HEK293 (cell line): ENCODE measurements around the gene FRMD8.

Source experiments
- CTCF ChIA-PET: fragments of 350-600 bp; formaldehyde crosslinking; extraction: SDS; loops from one replicate; lab custom pipeline; 2021; ENCODE audit warnings: antibody characterized with exemption; lab: Yijun Ruan, JAX
- POLR2A ChIA-PET: fragments of 300-600 bp; formaldehyde crosslinking; extraction: SDS; loops from one replicate; lab custom pipeline; 2020; ENCODE audit warnings: antibody characterized with exemption, inconsistent platforms; lab: Yijun Ruan, JAX
- H3K27ac ChIP-seq: fragments of 200-500 bp; sonication (Bioruptor generic); 2 replicates; pipeline ENCODE4 v1.5.1; 2014; ENCODE audit warnings: low read depth, low read length, control low read depth, inconsistent platforms; ENCODE audit errors: extremely low read depth
- H3K36me3 ChIP-seq, 2 experiments: fragments of 200-500 bp in 1 of 2; sonication (Bioruptor generic) in 1 of 2; 1 replicate in 1 of 2; 2 replicates in 1 of 2; pipeline ENCODE4 v1.5.1; 2014 to 2017; ENCODE audit warnings: inconsistent platforms in 2 of 2, low read length in 2 of 2; ENCODE audit not compliant: control insufficient read depth in 2 of 2, insufficient read depth in 1 of 2
- H3K4me1 ChIP-seq: fragments of 200-500 bp; sonication (Bioruptor generic); 2 replicates; pipeline ENCODE4 v1.5.1; 2014; ENCODE audit warnings: mild to moderate bottlenecking, low read length, inconsistent platforms; ENCODE audit not compliant: control insufficient read depth, insufficient read depth
- H3K4me3 ChIP-seq: 2 replicates; pipeline ENCODE4 v1.5.1; 2011; ENCODE audit warnings: low read depth, mild to moderate bottlenecking, control low read depth, low read length, moderate library complexity
- H3K9me3 ChIP-seq: fragments of 200-500 bp; sonication (Bioruptor generic); 2 replicates; pipeline ENCODE4 v1.5.1; 2014; ENCODE audit warnings: low read depth, low read length, inconsistent platforms; ENCODE audit not compliant: control insufficient read depth, insufficient read depth
- MEIS1 ChIP-seq: sonication (generic); formaldehyde crosslinking; IDR thresholded peaks from 2 replicates; pipeline ENCODE4 v1.8.1; 2022; ENCODE audit warnings: missing genetic modification reagents, mild to moderate bottlenecking, borderline replicate concordance
- PRDM10 ChIP-seq: fragments of 450-650 bp; formaldehyde crosslinking; IDR thresholded peaks from 2 replicates; pipeline ENCODE4 v1.5.1; 2016; ENCODE audit warnings: missing biosample characterization, missing genetic modification characterization
- SALL2 ChIP-seq: fragments of 450-650 bp; formaldehyde crosslinking; IDR thresholded peaks from 2 replicates; pipeline ENCODE4 v1.5.0; 2017; ENCODE audit warnings: missing biosample characterization, mild to moderate bottlenecking, missing genetic modification characterization, borderline replicate concordance
- SCRT1 ChIP-seq: fragments of 450-650 bp; formaldehyde crosslinking; IDR thresholded peaks from 2 replicates; pipeline ENCODE4 v1.5.1; 2016; ENCODE audit warnings: missing biosample characterization, missing genetic modification characterization, borderline replicate concordance
- SCRT2 ChIP-seq: fragments of 450-650 bp; formaldehyde crosslinking; IDR thresholded peaks from 2 replicates; pipeline ENCODE4 v1.5.1; 2016; ENCODE audit warnings: missing biosample characterization, missing genetic modification characterization
- ZNF184 ChIP-seq: fragments of 450-650 bp; IDR thresholded peaks from 2 replicates; pipeline ENCODE4 v1.5.1; 2018; ENCODE audit warnings: missing biosample characterization, mild to moderate bottlenecking, missing genetic modification characterization
- ZNF202 ChIP-seq: fragments of 450-650 bp; formaldehyde crosslinking; IDR thresholded peaks from 2 replicates; pipeline ENCODE4 v1.5.1; 2016; ENCODE audit warnings: missing biosample characterization, missing genetic modification characterization, borderline replicate concordance
- ZNF211 ChIP-seq: fragments of 450-650 bp; formaldehyde crosslinking; IDR thresholded peaks from 2 replicates; pipeline ENCODE4 v1.5.1; 2016; ENCODE audit warnings: low read depth, missing biosample characterization, missing genetic modification characterization
- ZNF214 ChIP-seq: fragments of 450-650 bp; formaldehyde crosslinking; IDR thresholded peaks from 2 replicates; pipeline ENCODE4 v1.5.1; 2017; ENCODE audit warnings: missing biosample characterization, mild to moderate bottlenecking, missing genetic modification characterization, borderline replicate concordance
- ZNF26 ChIP-seq: fragments of 450-650 bp; formaldehyde crosslinking; IDR thresholded peaks from 2 replicates; pipeline ENCODE4 v1.5.1; 2016; ENCODE audit warnings: missing biosample characterization, missing genetic modification characterization
- ZNF692 ChIP-seq: fragments of 450-650 bp; formaldehyde crosslinking; IDR thresholded peaks from 2 replicates; pipeline ENCODE4 v1.5.1; 2016; ENCODE audit warnings: missing biosample characterization, missing genetic modification characterization
- ZNF792 ChIP-seq: fragments of 450-650 bp; formaldehyde crosslinking; IDR thresholded peaks from 2 replicates; pipeline ENCODE4 v1.5.1; 2016; ENCODE audit warnings: missing biosample characterization, missing genetic modification characterization

FRMD8 gene

GRCh38 chr11:65341856-65342255 is 44.6 kb upstream of the FRMD8 start (continued):
- TF ChIP-seq ZNF692 (tag by site-specific recombination) = no peak

GRCh38 chr11:65351511-65351910 is 34.9 kb upstream of the FRMD8 start:
- ChIA-PET POLR2A (interaction anchor here (1.0 to 2.0 kb wide), 4 partner anchors 9 to 73 kb away, joined by 3 to 8 read pairs (median 5); partner anchors contain the start of gene DPF2), CTCF (interaction anchor here (1.2 to 2.2 kb wide), 4 partner anchors 17 to 76 kb away, joined by 3 to 15 read pairs (median 5); partner anchors contain the start of gene DPF2)
- TF ChIP-seq ZNF792 (tag by site-specific recombination) (no peak), SCRT2 (peak; percentile 76), SCRT1 (tag by site-specific recombination) (0 out of 2 replicates have a peak, but pooled peaks have one; percentile 59), MEIS1 (CRISPR knock-in tag) (no peak)
- H3K27ac ChIP-seq = no peak overlapping the region
- H3K4me3 ChIP-seq = no peak overlapping the region
- no peaks in the 10 kb centered on the region for H3K9me3 ChIP-seq
- peaks cover 28 to 58% of the 10 kb centered on the region in 2 experiments for H3K36me3 ChIP-seq
- H3K4me1 ChIP-seq = no peaks in the 10 kb centered on the region

- H3K27ac ChIP-seq = no peak overlapping the region
- H3K36me3 ChIP-seq = peaks cover 17 to 48% of the 10 kb centered on the region in 2 experiments
- no peaks in the 10 kb centered on the region for H3K4me1 ChIP-seq
- TF ChIP-seq SALL2 (tag by site-specific recombination) (no peak), ZNF202 (tag by site-specific recombination) (no peak), ZNF211 (tag by site-specific recombination) (no peak), PRDM10 (tag by site-specific recombination) (no peak), ZNF26 (tag by site-specific recombination) (no peak), ZNF214 (tag by site-specific recombination) (no peak), ZNF184 (tag by site-specific recombination) (no peak)
- POLR2A ChIA-PET = interaction anchor here (0.6 to 2.0 kb wide), 5 partner anchors 10 to 155 kb away, joined by 3 to 8 read pairs (median 5); partner anchors contain the start of genes DPF2 and POLA2
- H3K9me3 ChIP-seq = no peaks in the 10 kb centered on the region
- no peak overlapping the region for H3K4me3 ChIP-seq
- CTCF ChIA-PET = interaction anchor here (0.6 to 2.2 kb wide), 18 partner anchors 9 to 900 kb away, joined by 3 to 15 read pairs (median 4); partner anchors contain the start of genes DPF2 and MALAT1
These were observed 33.7 kb upstream of the FRMD8 start for GRCh38 chr11:65352783-65353182.
